ENCODE results near the gene CAPZB.

Gene CAPZB

DNA sequence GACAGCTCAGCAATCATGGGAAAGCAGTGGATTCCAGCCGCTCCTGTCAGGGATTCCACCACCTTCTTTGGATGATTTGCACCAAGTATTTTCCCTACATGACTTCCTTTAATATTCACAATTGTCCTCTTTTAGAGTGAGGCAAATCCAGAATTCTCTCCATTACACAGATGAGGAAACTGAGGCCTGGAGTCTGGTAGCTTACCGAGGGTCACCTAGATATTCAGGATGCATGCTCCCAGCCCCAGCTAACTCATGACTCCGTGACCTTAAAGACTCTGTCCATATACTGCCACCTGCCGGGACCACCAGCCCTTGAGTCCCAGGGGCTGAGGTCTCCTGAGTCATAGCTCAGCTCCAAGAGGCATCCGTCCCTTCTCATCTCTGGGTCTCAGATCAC, 80.6 kb downstream of the CAPZB start:
- no peak for DNase-seq

- DNase-seq: no peak
These were observed 82.1 kb downstream of the CAPZB start for GRCh38 chr1:19403256-19403655.

DNA sequence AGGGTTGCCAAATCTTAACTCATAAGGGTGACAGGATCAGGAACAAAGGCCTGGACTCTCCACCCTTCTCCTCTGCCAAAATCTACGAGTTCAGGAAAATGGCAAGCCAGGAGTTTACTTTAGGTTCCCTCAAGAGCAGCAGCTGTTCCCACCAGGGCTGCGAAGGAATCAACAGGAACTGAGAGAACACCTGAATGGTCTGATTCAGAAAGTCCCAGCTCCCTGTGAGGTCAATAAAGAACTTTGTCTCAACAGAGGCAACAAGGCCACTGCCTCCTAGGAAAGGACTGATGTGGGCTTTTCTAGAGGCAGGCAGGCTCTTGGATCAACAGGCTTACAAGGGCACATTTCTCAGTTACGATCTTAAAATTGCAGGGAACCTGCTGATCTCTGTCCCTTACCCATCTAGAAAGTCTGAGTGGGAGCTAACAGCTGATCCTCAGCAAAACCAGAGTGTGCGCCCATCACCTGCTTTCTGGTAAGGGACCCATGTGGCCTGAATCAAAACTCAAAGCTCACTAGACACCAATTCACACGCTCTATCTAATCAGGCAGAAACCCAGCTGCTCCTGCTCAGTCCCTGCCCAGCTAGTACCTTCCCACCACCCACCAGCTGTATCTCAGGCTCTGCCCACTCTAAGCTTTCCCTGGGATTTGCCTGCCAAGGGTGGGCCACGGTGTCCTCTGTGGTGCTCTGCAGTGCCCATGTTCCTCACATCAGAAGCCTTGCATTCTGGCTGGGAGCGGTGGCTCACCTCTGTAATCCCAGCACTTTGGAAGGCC, 83.1 kb downstream of the CAPZB start:
- no peak for DNase-seq

DNA sequence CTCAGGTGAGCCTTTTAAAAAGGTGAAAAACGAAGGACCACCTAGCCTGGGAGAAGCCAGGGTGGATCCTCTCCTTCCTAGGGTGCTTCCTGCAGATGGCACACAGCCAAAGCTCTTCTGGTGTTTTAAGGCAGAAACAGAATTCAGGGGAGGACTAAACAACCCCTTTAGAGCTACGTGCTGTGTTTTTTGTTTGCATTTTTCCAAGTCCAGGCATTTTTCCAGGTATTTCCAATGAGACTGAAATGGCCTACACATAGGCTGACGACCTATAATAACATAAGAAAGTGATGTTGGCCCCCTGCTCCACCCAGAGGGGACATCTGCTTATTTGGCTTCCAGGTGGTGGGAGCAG, 83.8 kb downstream of the CAPZB start:
- no peak for DNase-seq

DNA sequence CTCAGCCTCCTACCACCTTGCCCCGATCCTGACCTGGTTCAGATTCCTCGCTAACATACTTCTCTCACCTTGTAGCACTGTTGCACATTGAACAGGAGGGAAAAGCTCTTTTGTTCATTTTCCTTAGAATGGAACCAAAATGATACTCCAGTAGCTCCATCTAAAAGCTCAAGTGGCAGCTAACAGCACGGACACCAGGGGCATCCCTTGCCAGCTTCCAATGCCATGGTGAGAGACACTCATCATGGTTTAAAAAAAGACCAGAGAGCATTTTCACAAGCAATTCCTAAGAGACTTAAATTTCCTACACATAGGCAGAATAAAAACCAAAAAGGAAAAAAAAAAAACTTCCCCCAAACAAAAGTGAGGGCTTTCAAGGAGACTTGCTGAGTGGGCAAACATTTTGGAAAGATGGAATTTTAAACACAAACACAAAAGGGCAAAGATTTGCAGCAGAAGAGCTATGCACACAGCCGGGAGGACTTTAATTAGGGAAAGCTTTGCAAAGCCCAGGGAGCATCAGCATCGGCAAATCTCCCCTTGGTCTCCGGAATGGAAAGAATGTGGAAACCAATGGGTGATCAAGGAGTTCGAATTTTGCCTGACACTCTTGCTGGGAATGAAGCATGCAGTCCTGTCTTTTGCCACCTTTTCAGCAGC, 84.3 kb downstream of the CAPZB start:
- no peak for DNase-seq

DNA sequence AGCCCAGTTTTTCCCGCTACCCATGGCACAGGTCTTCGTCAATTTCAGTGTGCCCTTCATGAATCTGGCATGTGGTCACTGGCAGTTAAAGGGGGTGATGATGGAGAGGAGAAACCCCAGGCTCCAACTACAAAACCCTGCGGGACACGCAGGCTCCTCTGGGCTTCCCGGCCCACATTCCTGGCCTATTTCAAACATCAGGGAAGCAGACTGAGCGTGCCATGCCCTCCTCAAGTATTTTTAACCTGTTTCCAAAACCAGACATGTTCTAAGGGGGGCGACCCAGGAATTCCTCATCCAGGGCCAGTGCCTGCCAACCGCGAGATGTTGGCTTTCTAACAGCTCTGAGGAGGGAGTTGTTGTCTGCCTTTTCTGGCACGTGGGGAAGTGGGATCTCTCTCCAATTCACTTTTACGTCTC, 85.1 kb downstream of the CAPZB start:
- no peak for DNase-seq

- no peak for DNase-seq
These were observed 87.0 kb downstream of the CAPZB start for GRCh38 chr1:19398309-19398760.

DNA sequence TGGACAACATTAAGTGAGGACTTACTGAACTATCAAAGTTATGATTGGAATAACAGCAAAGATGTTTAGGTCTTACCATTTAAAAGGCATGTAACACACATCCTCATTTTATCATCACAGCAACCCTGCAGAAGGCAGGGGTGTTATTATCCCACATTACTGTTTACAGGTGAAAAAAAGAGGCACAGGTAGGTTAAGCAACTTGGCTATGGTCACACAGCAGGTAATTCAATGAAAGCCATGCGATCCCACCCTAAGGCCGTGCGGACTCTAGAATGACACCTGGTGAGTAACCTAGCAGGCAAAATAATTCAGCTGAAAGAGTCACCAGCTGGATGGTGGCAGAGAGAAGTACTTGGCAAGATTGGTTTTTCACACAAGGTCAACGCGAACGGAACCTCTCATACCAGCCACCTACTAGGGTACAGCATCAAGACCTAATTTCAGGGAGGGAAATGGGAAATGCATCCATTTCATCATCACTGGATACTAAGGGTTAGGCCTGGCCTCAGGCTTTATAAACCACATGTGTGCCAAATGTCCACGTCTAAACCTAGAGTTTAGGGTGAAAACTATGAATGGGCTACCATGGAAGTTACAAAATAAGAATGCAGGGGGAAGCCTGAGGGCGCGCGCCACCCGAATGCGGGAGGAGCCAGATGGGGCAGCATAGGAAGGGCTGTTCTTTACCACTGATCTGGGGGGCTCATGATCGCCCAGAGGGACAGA, 88.0 kb downstream of the CAPZB start:
- no peak for DNase-seq

DNA sequence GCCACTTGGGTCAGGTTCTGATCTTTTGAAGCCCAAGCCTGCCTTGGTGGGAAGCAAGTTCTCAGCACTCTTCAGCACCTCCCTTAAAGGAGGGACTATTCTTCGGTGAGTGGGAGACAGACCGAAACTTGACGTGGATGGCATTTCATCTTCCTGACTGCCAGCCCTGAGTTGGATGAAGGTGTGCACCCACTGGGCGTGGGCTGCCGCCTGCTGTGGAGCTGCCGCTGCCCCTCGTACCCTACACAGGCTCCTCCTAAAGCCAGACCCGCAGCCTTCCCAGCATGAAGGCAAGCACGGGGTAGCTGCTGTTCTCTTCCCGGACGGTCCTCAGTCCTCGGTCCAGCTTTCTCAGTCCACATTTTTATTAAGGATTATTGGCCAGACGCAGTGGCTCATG, 89.1 kb downstream of the CAPZB start:
- no peak for DNase-seq

- DNase-seq: no peak
These were observed 89.6 kb downstream of the CAPZB start for GRCh38 chr1:19395678-19396192.

DNA sequence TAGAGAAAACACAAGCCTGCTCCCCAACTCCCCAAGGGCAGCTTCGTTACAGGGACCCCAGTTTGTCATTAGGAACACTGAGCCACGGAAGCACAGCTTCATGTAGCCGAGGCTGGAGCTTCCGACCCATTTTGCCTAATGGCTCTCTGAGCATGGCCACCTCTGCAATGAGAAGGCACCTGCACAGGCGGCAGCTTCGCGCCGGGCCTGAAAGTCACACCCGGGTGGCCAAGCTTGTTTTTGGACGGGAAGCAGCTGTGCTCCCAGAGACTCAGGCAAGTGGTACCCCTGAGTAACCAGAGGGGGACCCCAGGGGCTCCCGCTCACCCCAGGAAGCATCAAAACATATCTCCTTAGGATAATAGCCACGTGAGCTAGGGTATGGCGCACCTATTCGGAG, 92.3 kb downstream of the CAPZB start:
- no peak for DNase-seq

DNA sequence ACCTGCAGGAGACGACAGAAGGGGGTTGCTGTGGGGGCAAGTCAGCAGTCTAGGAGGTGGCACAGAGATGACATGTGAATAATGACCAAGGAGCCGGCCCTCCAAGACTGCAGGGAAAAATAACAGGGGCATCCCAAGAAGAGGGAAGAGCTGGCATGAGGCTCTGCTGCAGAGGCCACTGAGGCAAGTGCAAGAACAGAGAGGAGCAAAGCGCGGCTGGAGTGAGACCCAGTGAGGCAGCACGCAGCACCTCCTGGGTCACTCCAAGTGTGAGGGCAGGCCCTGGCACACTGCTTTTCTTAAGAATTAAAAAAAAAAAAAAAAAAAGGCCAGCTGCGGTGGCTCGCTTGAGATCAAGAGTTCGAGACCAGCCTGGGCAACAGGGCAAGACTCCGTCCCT, 93.1 kb downstream of the CAPZB start:
- no peak for DNase-seq

- no peak for DNase-seq
These were observed 93.8 kb downstream of the CAPZB start for GRCh38 chr1:19391596-19391981.

- no peak for DNase-seq
These were observed 94.3 kb downstream of the CAPZB start for GRCh38 chr1:19390901-19391595.

GRCh38 chr1:19390166-19390850, 95.0 kb downstream of the CAPZB start:
- DNase-seq: no peak

DNA sequence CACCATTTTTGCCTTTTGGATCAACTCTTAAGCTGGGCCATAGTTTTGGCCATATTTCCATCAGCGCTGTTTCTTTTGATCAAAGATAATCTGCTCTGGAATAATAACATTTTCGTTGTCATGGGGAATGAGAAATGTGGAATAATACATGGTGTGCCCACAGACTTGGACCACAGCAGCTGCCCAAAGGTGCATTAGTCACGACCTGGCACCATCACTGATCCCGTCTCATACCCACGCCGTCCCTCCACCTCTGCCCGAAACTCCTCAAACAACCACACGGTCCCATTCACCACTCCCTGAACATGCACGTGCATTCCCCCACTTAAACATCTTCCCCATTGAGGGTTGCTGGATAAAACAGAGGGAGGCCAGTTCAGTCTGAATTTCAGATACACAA, 96.4 kb downstream of the CAPZB start:
- DNase-seq: no peak

- no peak for DNase-seq
These were observed 98.3 kb downstream of the CAPZB start for GRCh38 chr1:19387045-19387467.

DNA sequence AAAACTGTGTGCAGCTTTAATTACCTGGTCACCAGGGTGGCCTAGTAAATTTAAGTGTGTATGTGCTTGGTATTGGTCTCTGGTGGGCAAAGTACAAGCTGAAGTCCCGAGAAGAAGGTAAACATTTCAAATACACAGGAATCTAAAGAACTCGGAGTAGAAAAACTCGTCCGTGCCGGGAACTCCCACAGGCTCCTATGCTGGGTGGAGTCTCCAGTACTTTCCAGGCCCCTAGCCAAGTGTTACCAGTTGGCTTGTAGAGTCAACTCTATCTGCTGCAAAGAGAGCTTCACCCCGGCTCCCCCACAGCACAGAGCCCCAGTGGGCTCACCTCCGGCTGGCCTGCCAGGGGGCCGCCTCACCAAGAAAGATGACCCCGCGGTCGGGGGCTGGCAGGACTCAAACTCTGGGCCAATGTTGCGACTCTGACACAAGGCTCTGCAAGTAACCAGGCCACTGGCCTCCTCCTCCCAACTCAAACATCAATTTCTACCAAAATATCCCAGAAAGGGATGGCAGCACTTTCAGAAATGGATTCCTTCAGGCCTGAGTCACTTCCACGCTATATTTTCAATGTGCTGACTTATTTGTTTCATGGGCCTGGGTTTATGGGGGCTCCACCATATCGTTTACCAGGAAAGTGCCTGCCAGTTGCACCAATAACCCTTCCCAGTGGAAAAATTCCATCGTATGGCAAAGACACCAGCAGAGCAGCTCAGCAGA, 99.3 kb downstream of the CAPZB start:
- DNase-seq: no peak

- no peak for DNase-seq
These were observed 100.1 kb downstream of the CAPZB start for GRCh38 chr1:19385221-19385620.

DNA sequence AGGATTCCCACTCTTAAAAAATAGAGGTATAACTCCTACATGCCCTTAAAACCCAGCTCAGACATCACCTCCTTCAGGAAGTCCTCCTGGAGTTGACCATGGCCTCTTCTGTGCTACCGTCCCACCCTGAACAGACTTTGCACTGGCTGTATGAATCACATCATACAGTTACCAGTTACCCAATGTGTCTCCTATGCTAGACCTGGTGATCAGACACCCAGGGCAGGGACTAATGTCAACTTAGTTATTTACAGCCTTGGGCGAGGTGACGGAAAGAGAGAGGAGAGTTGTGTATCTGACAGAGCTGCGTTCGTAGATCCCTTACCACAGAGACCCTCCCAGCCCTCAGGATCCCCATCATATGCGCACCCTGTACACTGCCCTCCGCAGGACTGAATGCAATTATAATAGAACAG, 100.6 kb downstream of the CAPZB start:
- no peak for DNase-seq

- no peak for DNase-seq
These were observed 101.2 kb downstream of the CAPZB start for GRCh38 chr1:19384113-19384512.

- DNase-seq: no peak
These were observed 103.1 kb downstream of the CAPZB start for GRCh38 chr1:19382222-19382621.

All from activated CD4-positive, CD25-positive, alpha-beta regulatory T cell treated with anti-CD3 and anti-CD28 coated beads, Interleukin-2, amount 50 U/mL, for 72 hours (primary cell).